Measurements from ENCODE around the gene GNAT2.
"Not testable (repeated sequence)": the region's sequence is repeated elsewhere in the genome, so short reads cannot be mapped to it uniquely, and the experiment has no call there.

The GNAT2 gene

DNA sequence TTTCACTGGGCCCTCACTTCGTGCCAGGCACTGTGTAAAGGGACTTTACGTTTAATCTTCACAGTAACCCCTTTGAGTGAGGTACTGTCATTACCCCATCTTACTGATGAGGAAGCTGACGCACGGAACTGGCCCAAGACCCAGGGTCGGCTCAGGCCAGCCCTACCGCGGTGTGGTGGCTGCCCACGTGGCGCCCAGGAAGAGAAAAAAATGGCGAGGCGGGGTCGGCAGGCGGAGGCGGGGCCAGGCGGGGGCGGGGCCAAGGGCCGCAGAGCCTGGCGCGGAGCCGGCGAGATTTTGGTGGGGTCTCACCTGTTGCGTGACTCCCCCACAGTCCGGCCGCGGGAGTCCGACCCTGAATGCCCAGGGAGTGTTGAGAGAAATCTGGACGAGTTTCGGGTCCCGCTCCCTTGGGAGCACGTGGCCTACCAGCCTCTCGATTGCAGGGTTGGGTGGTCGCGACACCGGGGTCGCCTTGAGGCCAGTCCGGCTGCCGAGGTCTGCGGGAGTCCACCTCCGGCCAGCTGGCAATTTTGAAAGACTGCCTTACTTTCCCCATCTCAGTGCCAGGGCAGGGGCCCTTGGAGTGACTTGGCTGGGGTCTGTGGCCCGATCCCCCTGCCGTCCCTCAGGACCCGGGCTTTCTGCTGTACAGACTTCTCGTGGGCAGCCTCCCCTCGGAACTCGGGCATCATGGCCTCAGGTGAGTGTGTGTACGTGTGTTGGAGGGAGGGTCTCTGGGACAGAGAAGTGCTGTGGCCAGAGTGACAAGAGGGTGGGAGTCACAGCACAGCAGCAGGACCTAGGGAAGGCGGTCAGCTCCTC lies at the start of gene GNAT2, which contains the start of gene AMPD2:
Gene GNAT2 (minus strand): TSS at position 41 of the 825 bp plus-strand sequence. CDS start 6,746 bp downstream, outside the sequence.
Gene AMPD2 (plus strand): TSS at position 262 of the 825 bp plus-strand sequence. CDS start 1,339 bp downstream, outside the sequence.
- peak; percentile 67 for DNase-seq (ENCODE audit: low read depth)
- H3K4me3 ChIP-seq (ENCODE audit: control insufficient read depth, low read depth, low read length): peak within 1 kb of the TSS; percentile 89
- no peak for TF ChIP-seq CTCF (IDR thresholded peaks at IDR 0.05; ENCODE audit: control insufficient read depth, insufficient read depth, low read depth, low read length, missing control alignments)

GRCh38 chr1:109668123-109668775 lies 48.8 kb upstream of the GNAT2 start:
- TF ChIP-seq CTCF (IDR thresholded peaks at IDR 0.05; ENCODE audit: control insufficient read depth, insufficient read depth, low read depth, low read length, missing control alignments): no peak
- peak overlapping the region; percentile 64 for H3K4me3 ChIP-seq (ENCODE audit: control insufficient read depth, low read depth, low read length)
- no peak for DNase-seq (ENCODE audit: low read depth)

GRCh38 chr1:109667452-109668122 lies 48.2 kb upstream of the GNAT2 start, which contains the start of gene GSTM2:
TSS of gene GSTM2 (plus strand) at chr1:109668057. CDS start at chr1:109668116, 59 bp downstream.
- no peak for TF ChIP-seq CTCF (IDR thresholded peaks at IDR 0.05; ENCODE audit: control insufficient read depth, insufficient read depth, low read depth, low read length, missing control alignments)
- peak within 1 kb of the TSS; percentile 64 for H3K4me3 ChIP-seq (ENCODE audit: control insufficient read depth, low read depth, low read length)
- DNase-seq (ENCODE audit: low read depth): no peak

DNA sequence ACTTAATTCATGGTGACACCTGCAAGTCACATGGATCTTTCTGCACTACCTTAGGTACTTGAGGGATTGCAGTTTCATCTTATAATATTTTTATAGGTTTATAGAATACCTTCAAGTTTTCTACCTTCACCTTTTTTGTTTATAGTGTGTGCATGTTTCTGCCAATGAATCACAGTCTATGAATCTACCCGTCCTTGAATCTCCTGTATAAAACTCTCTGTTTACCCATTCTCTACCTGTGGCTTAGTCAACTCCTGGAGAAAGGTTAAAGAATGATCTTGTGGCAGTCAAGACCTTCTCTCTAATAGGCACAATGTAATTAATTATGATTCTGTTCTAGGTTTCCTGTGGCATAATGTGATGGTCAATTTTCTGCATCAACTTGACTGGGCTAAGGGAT lies 45.3 kb upstream of the GNAT2 start:
- TF ChIP-seq CTCF (IDR thresholded peaks at IDR 0.05; ENCODE audit: control insufficient read depth, insufficient read depth, low read depth, low read length, missing control alignments): no peak
- H3K4me3 ChIP-seq (ENCODE audit: control insufficient read depth, low read depth, low read length): no peak overlapping the region
- DNase-seq (ENCODE audit: low read depth): no peak

DNA sequence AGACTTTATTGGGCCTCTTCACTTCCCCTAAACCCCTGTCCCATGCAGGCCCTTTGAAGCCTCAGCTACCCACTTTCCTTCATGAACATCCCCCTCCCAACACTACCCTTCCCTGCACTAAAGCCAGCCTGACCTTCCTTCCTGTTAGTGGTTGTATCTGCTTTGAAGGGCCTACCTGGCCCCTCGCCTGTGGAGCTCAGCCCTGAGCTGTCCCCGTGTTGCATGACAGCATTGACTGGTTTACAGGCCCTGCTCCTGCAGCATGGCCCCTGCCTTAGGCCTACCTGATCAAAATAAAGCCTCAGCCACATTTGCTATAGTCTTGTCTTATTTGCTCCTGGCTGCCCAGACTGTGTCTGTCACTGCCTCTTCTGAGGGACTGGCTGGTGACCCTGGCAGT lies 42.0 kb upstream of the GNAT2 start:
- no peak for TF ChIP-seq CTCF (IDR thresholded peaks at IDR 0.05; ENCODE audit: control insufficient read depth, insufficient read depth, low read depth, low read length, missing control alignments)
- no peak overlapping the region for H3K4me3 ChIP-seq (ENCODE audit: control insufficient read depth, low read depth, low read length)
- no peak for DNase-seq (ENCODE audit: low read depth)

GRCh38 chr1:109660691-109661026 lies 41.2 kb upstream of the GNAT2 start:
- not testable (repeated sequence) for DNase-seq (ENCODE audit: low read depth); H3K4me3 ChIP-seq (ENCODE audit: control insufficient read depth, low read depth, low read length)

Measured in AG09309 (cell line).